ENCODE data around the gene AUTS2.
"Not testable (repeated sequence)": the region's sequence is repeated elsewhere in the genome, so short reads cannot be mapped to it uniquely, and the experiment has no call there.

Gene AUTS2

GRCh38 chr7:70645279-70645678 lies 1047.0 kb downstream of the AUTS2 start:
- Histone ChIP-seq H3K23ac (ENCODE audit: low read length) (no peak overlapping the region), H3K56ac (ENCODE audit: low read length) (no peak overlapping the region), H3K9ac (ENCODE audit: low read length) (no peak overlapping the region), H3K27me3 (ENCODE audit: insufficient read depth, low read length, poor library complexity) (no peaks in the 10 kb centered on the region), H3K36me3 (ENCODE audit: control insufficient read depth, insufficient read depth, low read length) (no peaks in the 10 kb centered on the region), H2BK120ac (ENCODE audit: low read depth, low read length) (no peak overlapping the region), H4K5ac (ENCODE audit: low read length) (no peak overlapping the region), H2BK5ac (ENCODE audit: low read length) (no peak overlapping the region), H3K79me1 (ENCODE audit: low read length) (no peaks in the 10 kb centered on the region), H3K4me1 (ENCODE audit: control insufficient read depth, low read depth, low read length) (peaks cover 2% of the 10 kb centered on the region), H3K18ac (ENCODE audit: low read length) (no peak overlapping the region), H3K79me2 (ENCODE audit: control insufficient read depth, insufficient read depth, low read length) (no peaks in the 10 kb centered on the region), H3K4me2 (ENCODE audit: low read length) (no peak overlapping the region), H2AK5ac (ENCODE audit: low read length) (no peak overlapping the region), H3K4me3 (ENCODE audit: low read length) (no peak overlapping the region), H3K27ac (ENCODE audit: low read depth, low read length) (no peak overlapping the region), H3K4ac (ENCODE audit: low read depth, low read length) (no peak overlapping the region), H4K8ac (ENCODE audit: low read depth, low read length) (no peak overlapping the region), H2BK15ac (replicated peaks; ENCODE audit: low read depth) (no peak overlapping the region)
- DNase-seq, result no peak
- WGBS (ENCODE audit: extremely low coverage, insufficient coverage, low lambda C conversion rate), result no CpG with 5 or more reads among the region's 8 CpGs

- H2BK15ac ChIP-seq (replicated peaks; ENCODE audit: low read depth), result no peak overlapping the region
- H3K4me2 ChIP-seq (ENCODE audit: low read length), result no peak overlapping the region
- H3K18ac ChIP-seq (ENCODE audit: low read length), result no peak overlapping the region
- H3K56ac ChIP-seq (ENCODE audit: low read length), result peak overlapping the region; percentile 2
- H2BK120ac ChIP-seq (ENCODE audit: low read depth, low read length), result no peak overlapping the region
- no peak overlapping the region for H3K4me3 ChIP-seq (ENCODE audit: low read length)
- no peaks in the 10 kb centered on the region for H3K36me3 ChIP-seq (ENCODE audit: control insufficient read depth, insufficient read depth, low read length)
- peaks cover 2% of the 10 kb centered on the region for H3K4me1 ChIP-seq (ENCODE audit: control insufficient read depth, low read depth, low read length)
- no peak overlapping the region for H3K4ac ChIP-seq (ENCODE audit: low read depth, low read length)
- H3K9ac ChIP-seq (ENCODE audit: low read length), result no peak overlapping the region
- no peaks in the 10 kb centered on the region for H3K79me2 ChIP-seq (ENCODE audit: control insufficient read depth, insufficient read depth, low read length)
- H3K27ac ChIP-seq (ENCODE audit: low read depth, low read length), result no peak overlapping the region
- H3K23ac ChIP-seq (ENCODE audit: low read length), result no peak overlapping the region
- no peaks in the 10 kb centered on the region for H3K79me1 ChIP-seq (ENCODE audit: low read length)
- no peaks in the 10 kb centered on the region for H3K27me3 ChIP-seq (ENCODE audit: insufficient read depth, low read length, poor library complexity)
- no peak overlapping the region for H2AK5ac ChIP-seq (ENCODE audit: low read length)
- no peak overlapping the region for H2BK5ac ChIP-seq (ENCODE audit: low read length)
- no peak overlapping the region for H4K5ac ChIP-seq (ENCODE audit: low read length)
- H4K8ac ChIP-seq (ENCODE audit: low read depth, low read length), result no peak overlapping the region
- DNase-seq, result peak; percentile 88
- WGBS (ENCODE audit: extremely low coverage, insufficient coverage, low lambda C conversion rate), result no CpG with 5 or more reads among the region's 10 CpGs
Observed at GRCh38 chr7:70645876-70646351, 1047.6 kb downstream of the AUTS2 start.

- peak overlapping the region; percentile 2 for H3K18ac ChIP-seq (ENCODE audit: low read length)
- H4K8ac ChIP-seq (ENCODE audit: low read depth, low read length), result no peak overlapping the region
- no peak overlapping the region for H3K9ac ChIP-seq (ENCODE audit: low read length)
- WGBS (ENCODE audit: extremely low coverage, insufficient coverage, low lambda C conversion rate), result no CpG with 5 or more reads among the region's 14 CpGs
- no peak overlapping the region for H3K4ac ChIP-seq (ENCODE audit: low read depth, low read length)
- H3K79me2 ChIP-seq (ENCODE audit: control insufficient read depth, insufficient read depth, low read length), result no peaks in the 10 kb centered on the region
- H2AK5ac ChIP-seq (ENCODE audit: low read length), result peak overlapping the region; percentile 57
- no peak overlapping the region for H3K4me2 ChIP-seq (ENCODE audit: low read length)
- no peak overlapping the region for H2BK15ac ChIP-seq (replicated peaks; ENCODE audit: low read depth)
- no peak overlapping the region for H2BK120ac ChIP-seq (ENCODE audit: low read depth, low read length)
- no peak overlapping the region for H3K56ac ChIP-seq (ENCODE audit: low read length)
- H3K23ac ChIP-seq (ENCODE audit: low read length), result no peak overlapping the region
- H3K4me3 ChIP-seq (ENCODE audit: low read length), result no peak overlapping the region
- H3K36me3 ChIP-seq (ENCODE audit: control insufficient read depth, insufficient read depth, low read length), result no peaks in the 10 kb centered on the region
- H3K4me1 ChIP-seq (ENCODE audit: control insufficient read depth, low read depth, low read length), result peaks cover 2% of the 10 kb centered on the region
- no peak overlapping the region for H4K5ac ChIP-seq (ENCODE audit: low read length)
- H3K27ac ChIP-seq (ENCODE audit: low read depth, low read length), result no peak overlapping the region
- no peaks in the 10 kb centered on the region for H3K79me1 ChIP-seq (ENCODE audit: low read length)
- H2BK5ac ChIP-seq (ENCODE audit: low read length), result no peak overlapping the region
- no peak for DNase-seq
- no peaks in the 10 kb centered on the region for H3K27me3 ChIP-seq (ENCODE audit: insufficient read depth, low read length, poor library complexity)
Observed at GRCh38 chr7:70646536-70647248, 1048.4 kb downstream of the AUTS2 start.

DNA sequence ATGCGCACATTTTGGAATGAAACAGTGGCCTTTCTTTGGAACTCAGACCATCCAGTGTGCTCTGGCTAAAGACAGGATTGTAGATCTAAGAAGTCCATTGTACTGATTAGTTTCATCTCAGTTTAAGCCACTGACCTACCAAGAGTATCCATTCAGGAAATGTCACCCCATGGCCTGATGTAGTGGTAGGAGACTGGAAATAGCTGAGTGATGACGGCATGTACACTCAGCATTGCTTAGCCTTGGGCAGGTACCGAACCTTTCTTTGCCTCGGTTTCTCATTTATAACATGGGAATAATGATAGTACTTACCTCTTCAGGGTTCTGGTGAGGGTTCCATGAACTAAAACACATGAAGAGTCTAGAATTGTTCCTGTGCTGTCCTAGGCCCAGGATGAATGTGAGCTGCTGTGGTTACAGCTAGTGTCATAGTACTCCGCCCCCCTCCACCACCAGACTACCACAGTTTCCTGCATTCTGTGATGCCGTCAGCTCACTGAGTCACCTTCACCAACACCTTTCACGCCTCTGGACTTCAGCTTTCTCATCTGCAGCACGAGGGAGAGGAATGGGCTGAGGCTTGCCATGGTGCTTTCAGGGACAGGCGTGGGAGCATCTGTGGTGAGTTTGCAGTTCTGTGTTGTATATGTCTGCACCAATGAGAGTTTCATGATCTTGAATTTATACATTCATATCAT lies 1049.7 kb downstream of the AUTS2 start:
- Histone ChIP-seq H2AK5ac (ENCODE audit: low read length) (no peak overlapping the region), H3K27ac (ENCODE audit: low read depth, low read length) (no peak overlapping the region), H3K36me3 (ENCODE audit: control insufficient read depth, insufficient read depth, low read length) (no peaks in the 10 kb centered on the region), H3K4me3 (ENCODE audit: low read length) (no peak overlapping the region), H4K8ac (ENCODE audit: low read depth, low read length) (no peak overlapping the region), H3K4me2 (ENCODE audit: low read length) (no peak overlapping the region), H3K9ac (ENCODE audit: low read length) (no peak overlapping the region), H2BK120ac (ENCODE audit: low read depth, low read length) (no peak overlapping the region), H3K56ac (ENCODE audit: low read length) (no peak overlapping the region), H3K18ac (ENCODE audit: low read length) (no peak overlapping the region), H2BK15ac (replicated peaks; ENCODE audit: low read depth) (no peak overlapping the region), H3K23ac (ENCODE audit: low read length) (no peak overlapping the region), H2BK5ac (ENCODE audit: low read length) (no peak overlapping the region), H3K79me1 (ENCODE audit: low read length) (no peaks in the 10 kb centered on the region), H3K79me2 (ENCODE audit: control insufficient read depth, insufficient read depth, low read length) (no peaks in the 10 kb centered on the region), H3K4me1 (ENCODE audit: control insufficient read depth, low read depth, low read length) (peaks cover 2% of the 10 kb centered on the region), H3K4ac (ENCODE audit: low read depth, low read length) (no peak overlapping the region), H4K5ac (ENCODE audit: low read length) (no peak overlapping the region), H3K27me3 (ENCODE audit: insufficient read depth, low read length, poor library complexity) (no peaks in the 10 kb centered on the region)
- no CpG with 5 or more reads among the region's 9 CpGs for whole genome bisulfite sequencing (ENCODE audit: extremely low coverage, insufficient coverage, low lambda C conversion rate)
- peak; percentile 67 for DNase-seq

DNA sequence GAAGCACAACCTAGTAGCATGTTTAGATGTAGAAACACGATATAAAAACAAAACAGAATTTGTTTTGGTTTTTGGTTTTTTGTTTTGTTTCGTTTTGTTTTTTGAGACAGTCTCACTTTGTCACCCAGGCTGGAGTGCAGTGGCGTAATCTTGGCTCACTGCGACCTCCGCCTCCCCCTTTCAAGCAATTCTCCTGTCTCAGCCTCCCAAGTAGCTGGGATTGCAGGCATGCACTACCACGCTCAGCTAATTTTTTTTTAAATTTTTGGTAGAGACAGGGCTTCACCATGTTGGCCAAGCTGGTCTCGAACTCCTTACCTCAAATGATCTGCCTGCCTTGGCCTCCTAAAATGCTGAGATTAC lies 1050.2 kb downstream of the AUTS2 start:
- H2AK5ac ChIP-seq (ENCODE audit: low read length); H4K8ac ChIP-seq (ENCODE audit: low read depth, low read length); H3K4me1 ChIP-seq (ENCODE audit: control insufficient read depth, low read depth, low read length); H2BK120ac ChIP-seq (ENCODE audit: low read depth, low read length); H3K79me1 ChIP-seq (ENCODE audit: low read length); DNase-seq; H4K5ac ChIP-seq (ENCODE audit: low read length); H3K27ac ChIP-seq (ENCODE audit: low read depth, low read length); H3K4me2 ChIP-seq (ENCODE audit: low read length); H3K23ac ChIP-seq (ENCODE audit: low read length); H3K79me2 ChIP-seq (ENCODE audit: control insufficient read depth, insufficient read depth, low read length); H3K18ac ChIP-seq (ENCODE audit: low read length); H3K56ac ChIP-seq (ENCODE audit: low read length); H3K4ac ChIP-seq (ENCODE audit: low read depth, low read length); H3K36me3 ChIP-seq (ENCODE audit: control insufficient read depth, insufficient read depth, low read length); H3K9ac ChIP-seq (ENCODE audit: low read length); H2BK5ac ChIP-seq (ENCODE audit: low read length); H3K4me3 ChIP-seq (ENCODE audit: low read length); H2BK15ac ChIP-seq (replicated peaks; ENCODE audit: low read depth); H3K27me3 ChIP-seq (ENCODE audit: insufficient read depth, low read length, poor library complexity): not testable (repeated sequence)
- WGBS (ENCODE audit: extremely low coverage, insufficient coverage, low lambda C conversion rate), result no CpG with 5 or more reads among the region's 7 CpGs

Data from mesendoderm (in vitro differentiated cells).